ENCODE measurements around the gene PRSS22.

The PRSS22 gene

DNA sequence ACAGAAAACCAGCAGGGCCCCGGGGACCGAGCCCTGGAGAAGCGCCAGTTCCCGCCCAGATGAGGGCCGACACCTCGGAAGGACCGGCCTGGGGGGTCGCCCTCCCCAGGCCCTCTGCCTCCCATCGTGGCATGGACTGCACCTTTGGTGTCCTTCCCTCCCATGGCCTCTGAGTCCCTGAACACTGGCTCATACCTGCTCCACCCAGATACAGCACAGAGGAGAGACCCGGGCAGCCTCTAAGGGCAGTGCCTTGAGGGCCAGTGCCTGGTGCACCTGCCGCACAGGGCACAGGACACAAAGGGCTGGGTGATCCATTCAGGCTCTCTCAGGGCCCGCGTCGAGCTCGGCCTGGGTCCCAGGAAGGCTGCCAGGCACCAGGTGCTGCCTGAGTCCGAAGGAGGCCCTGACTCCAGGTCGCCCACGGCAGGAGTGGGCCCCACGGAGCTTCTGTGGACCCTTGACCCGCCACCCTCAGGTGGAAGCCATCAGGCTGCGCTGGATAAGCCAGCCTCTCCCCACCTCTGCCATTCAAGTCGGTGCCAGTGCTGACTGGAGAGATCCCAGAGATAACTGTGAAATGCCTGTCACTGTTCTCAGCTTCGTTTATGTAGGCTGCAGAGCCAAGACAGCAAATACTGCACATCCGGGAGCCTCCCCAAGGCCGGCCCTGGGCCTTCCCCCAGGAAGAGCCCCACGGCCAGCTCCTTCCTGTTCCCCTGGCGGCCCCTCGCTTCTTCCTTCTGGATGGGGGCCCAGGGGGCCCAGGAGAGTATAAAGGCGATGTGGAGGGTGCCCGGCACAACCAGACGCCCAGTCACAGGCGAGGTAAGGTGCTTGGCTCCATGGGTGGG is 28.2 kb downstream of the PRSS22 start, which contains the start of gene ZG16B:
ZG16B (plus strand) TSS at position 803 of the 854 bp plus-strand sequence. CDS start 139 bp downstream, outside the sequence.
- DNase-seq (no peak), ATAC-seq (peak; percentile 12)

DNA sequence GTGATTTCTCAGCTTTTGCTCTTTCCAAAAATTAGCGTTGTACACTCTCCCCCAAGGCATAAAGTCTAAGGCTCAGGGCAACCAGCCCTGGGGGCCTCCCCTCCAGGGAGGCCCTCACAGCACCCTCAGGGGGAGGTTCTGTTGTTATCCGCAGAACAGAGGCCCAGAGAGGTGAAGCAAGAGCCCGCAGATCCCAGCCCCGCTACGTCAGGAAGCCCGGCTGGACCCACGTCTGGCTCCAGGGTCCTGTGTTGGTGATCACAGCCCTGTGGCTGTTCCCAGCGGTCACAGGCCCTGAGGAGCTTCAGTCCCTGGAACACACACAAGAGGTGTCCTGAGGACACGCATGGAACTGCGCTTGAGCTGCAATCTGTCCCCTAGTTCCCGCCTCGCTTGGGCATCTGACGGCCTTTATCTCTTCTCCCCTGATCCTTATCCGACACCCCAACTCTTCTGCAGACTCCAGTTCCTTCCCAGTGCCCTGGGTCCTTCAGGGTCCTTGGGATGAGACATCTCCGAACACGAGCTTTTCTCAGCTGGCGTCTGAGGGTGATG is 29.0 kb downstream of the PRSS22 start:
- ATAC-seq, result no peak
- DNase-seq, result no peak

DNA sequence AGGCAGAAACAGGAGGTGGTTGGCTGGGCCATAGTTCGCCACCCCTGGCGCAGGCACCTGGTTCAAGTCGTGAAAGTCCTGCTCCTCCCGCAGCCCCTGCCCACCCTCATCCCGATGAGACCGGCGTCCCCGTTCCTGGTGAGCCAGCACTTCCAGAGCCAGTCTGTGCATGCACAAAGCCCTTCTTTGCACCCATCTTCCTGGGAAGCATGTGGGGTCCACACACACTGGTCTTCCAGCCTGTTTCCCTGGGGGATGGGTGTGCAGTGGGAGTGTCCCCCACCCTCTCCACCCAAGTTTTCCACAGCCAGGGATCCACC is 29.5 kb downstream of the PRSS22 start:
- ATAC-seq, result no peak
- DNase-seq, result no peak

DNA sequence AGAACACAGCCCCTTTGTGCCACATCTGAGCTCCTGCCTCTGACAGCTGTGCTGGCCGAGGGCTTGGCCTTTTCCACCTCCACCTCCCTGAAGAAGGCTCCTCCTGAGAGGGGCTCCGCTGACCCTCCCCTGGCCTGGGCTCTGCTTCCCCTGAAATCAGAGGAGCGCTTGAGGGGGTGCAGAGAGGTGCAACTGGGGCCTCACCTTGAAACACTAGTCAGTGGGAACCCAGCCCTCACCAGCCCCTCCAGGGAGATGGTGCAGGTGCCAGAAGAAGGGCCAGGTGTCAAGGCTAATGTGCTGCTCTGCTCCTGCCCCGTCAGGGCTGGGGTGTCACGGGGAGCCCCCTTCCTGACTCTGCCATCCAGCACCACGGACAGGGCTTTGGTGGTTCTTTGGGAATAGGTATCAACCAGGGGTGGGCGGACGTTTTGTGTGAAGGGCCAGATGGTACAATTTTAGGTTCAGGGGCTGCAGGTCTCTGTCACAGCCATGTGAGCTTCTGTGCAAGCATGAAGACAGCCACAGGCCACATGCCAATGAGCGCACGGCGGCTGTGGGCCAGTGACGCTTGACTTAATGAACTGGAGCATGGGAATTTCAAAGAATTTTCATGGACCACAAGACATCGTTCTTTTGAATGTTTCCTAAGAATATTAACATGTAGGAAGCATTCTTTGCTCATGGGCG is 30.0 kb downstream of the PRSS22 start:
- DNase-seq (no peak), ATAC-seq (no peak)

DNA sequence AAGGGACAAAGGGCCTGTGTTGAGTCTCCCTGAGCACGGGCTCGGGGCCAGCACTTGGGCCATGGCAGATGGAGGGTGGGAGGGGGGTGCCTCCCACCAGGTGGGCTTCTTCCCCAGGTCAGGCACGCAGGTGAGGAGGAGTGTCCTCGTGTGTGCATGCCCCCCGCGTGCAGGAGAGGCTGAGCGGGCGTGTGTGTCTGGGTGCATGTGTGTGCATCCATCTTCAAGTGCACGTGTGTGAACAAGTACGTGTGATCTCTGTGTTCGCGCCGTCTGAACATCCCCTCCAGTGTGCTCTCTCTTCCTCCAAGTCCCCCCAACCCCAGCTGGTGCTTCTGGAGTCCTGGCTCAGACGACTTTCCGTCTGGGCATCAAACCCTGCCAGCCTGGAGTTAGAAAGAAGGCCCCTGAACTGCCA is 30.6 kb downstream of the PRSS22 start:
- DNase-seq (no peak), ATAC-seq (no peak)

DNA sequence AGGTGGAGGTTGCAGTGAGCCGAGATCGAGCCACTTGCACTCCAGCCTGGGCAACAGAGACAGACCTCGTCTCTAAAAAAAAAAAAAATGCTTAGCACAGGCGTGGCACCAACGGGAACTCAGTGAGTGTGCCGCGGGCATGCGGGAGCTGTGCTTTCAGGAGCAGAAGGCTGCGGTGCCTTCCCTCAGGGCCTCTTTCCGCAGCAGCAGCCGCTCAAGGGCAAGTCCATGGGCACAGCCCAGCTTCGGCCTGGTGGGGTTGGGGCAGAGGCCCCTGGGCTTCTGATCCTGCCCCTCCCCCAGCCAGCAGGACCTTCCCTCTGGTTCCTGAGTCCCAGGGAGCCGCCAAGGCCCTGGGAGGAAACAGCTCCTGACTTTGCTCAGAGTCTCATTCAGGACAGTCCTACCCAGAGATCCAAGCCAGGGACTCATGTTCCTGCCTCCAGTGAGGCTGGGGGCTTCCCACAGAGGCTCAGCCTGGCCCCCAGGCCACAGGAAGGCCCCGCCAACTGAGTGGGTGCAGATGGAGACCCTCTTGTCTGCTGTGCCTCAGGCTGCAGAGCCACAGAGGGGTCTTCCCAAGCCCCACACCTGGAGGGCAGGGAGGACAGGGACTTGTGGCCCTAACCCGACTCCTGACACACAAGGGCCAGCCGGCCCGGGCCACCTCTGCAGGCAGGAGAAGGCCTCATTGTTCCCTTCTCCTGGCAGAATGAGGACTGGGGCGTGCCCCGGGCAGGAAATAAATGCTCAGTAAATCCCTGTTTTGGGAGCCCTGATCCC is 31.2 kb downstream of the PRSS22 start:
- ATAC-seq (no peak), DNase-seq (no peak)

DNA sequence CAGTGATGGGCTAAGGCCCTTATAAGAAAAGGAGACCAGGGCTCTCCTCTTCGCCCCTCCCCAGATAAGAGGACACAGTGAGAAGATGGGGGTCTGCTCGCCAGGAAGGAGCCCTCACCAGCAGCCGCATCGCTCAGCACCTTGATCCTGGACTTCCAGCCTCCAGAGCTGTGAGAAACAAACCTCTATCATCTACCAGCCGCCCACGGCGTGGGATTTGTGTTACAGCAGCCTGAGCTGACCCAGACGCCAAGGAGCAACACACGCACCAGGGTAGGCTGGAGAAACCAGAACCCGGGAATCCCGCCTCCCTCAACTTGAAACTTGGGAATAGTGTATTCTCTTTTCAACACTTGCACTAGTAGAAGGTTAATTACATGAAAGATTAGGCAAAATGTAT is 32.1 kb downstream of the PRSS22 start:
- no peak for DNase-seq
- ATAC-seq, result no peak

- no peak for DNase-seq
- ATAC-seq, result no peak
Measured at GRCh38 chr16:2825049-2825742, 32.8 kb downstream of the PRSS22 start.

GRCh38 chr16:2824626-2825025 is 33.3 kb downstream of the PRSS22 start:
- ATAC-seq, result no peak

GRCh38 chr16:2822496-2822895 is 35.5 kb downstream of the PRSS22 start:
- no peak for DNase-seq
- no peak for ATAC-seq

More at GRCh38 chr16:2824626-2825025, 33.3 kb downstream of the PRSS22 start:
- no peak for DNase-seq

- no peak for ATAC-seq
- no peak for DNase-seq
Measured at GRCh38 chr16:2822158-2822495, 35.8 kb downstream of the PRSS22 start.

DNA sequence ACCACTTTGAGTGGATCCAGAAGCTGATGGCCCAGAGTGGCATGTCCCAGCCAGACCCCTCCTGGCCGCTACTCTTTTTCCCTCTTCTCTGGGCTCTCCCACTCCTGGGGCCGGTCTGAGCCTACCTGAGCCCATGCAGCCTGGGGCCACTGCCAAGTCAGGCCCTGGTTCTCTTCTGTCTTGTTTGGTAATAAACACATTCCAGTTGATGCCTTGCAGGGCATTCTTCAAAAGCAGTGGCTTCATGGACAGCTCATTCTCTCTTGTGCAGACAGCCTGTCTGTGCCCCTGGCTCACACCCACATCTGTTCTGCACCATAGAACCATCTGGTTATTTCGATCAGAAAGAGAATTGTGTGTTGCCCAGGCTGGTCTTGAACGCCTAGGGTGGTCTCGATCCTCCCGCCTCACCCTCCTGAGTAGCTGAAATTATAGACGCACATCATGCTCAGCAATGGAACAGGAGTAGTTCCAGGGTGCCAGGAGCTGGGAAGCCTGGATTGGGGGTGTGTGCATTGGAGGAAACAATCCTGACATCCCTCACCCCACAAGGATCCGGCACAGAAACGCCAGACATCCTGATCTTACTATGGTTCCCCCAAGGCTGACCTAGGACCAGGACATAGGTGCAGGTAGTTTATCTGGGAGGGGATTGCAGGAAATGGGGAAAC is 36.3 kb downstream of the PRSS22 start:
- ATAC-seq (no peak), DNase-seq (no peak)

DNA sequence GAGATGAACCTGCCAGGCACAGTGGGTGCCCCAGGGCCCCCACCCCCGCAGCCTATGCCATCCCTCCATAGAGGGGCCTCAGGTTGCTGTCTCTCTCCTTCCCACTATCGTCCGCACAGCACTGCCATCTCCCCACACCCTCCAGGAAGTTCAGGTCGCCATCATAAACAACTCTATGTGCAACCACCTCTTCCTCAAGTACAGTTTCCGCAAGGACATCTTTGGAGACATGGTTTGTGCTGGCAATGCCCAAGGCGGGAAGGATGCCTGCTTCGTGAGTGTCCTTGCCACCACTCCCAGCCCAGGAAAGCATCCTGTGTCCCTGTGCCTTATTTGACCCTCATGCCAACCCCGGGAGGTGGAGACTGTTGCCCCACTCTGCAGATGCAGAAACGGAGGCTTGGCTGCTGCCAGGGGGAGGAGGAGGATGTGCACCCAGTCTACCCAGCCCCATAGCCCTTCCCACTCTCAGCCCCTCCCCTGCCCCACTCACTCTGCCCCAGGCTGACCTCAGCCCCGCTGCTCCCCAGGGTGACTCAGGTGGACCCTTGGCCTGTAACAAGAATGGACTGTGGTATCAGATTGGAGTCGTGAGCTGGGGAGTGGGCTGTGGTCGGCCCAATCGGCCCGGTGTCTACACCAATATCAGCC is 37.0 kb downstream of the PRSS22 start:
- DNase-seq (no peak), ATAC-seq (no peak)

DNA sequence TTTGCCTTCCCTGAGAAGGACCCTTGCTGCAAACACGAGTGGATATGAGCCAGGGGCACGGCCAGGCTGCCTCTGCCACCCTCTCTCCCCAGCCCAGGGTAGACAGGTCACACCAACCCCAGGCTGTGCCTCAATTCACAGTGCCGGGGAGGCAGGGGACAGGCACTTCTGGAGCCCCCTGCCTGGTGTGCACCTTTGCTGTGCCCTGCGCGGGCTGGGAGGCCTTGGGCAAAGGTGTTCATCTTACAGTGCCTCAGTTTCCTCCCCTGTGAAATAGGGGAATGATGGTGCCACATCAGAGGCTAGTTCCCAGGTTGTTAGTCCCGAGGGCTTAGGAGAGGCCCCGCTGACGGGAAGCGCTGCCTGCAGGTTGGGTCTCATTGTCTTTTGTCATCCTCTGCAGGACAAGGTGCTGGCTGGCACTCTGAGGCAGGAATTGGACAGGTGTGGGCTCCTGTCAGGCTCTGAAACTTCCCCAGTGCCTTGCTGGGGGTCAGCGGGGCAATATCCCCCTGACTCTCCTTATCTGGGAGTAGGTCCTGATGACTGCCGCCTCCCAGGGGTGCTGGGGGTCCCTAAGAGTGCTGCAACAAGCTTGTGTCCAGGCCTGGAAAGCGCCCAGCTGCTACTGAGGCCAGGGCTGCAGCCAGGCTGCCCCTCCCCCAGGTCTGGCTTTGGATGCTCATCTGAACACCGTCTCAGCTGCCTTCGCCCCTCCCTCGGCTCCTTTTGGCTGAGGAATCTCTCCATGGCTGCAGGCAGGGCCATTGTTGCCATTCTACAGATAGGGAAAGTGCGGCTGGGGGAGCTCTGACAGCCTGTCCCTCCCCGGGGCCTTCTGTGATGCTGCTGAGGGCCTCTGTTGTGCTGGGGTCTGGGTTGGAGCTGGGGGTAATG is 37.8 kb downstream of the PRSS22 start:
- DNase-seq (no peak), ATAC-seq (no peak)

- no peak for ATAC-seq
- no peak for DNase-seq
Measured at GRCh38 chr16:2819179-2819938, 38.6 kb downstream of the PRSS22 start.

GRCh38 chr16:2818272-2818876 is 39.6 kb downstream of the PRSS22 start:
- ATAC-seq (no peak), DNase-seq (no peak)

DNA sequence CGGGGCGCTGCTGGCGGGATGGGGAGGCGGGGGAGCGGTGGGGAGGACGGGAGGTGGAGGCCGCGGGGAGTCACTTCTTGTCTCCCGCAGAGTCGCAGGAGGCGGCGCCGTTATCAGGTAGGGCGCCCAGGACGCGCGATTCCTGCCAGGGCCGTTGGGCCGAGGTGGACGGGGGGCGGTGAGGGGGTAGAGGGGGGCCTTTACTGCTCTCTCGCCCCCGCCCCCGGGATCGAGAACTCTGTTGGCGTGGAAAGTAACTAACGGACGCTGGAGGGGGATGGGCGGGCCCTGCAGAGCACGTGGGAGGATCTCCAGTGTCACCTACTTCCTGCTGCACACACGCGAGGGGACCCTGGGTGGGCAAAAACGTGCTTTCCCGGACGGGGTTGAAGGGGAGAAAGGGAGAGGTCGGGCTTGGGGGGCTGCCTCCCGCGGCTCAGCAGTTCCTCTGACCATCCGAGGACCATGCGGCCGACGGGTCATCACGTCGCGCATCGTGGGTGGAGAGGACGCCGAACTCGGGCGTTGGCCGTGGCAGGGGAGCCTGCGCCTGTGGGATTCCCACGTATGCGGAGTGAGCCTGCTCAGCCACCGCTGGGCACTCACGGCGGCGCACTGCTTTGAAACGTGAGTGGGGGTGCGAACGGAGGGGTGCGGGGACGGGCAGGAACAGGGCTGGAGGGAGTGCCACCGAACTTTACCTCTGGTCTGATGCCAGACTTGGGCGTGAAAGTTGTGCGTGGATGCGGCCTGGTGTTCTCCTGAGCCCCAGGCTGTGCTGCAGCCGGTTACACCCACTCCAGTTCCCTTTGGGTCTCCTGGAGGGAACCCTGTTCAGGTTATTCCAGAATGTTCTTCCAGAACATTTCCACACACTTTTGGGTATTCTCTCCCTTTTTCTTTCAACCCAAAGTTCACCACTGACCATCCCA is 40.4 kb downstream of the PRSS22 start:
- no peak for ATAC-seq
- DNase-seq, result no peak

Data from stimulated activated naive CD8-positive, alpha-beta T cell treated with anti-CD3 and anti-CD28 coated beads, Interleukin-15, Interleukin-2, amounts not matched to agents 100 U/mL and 50 U/mL, for 24 hours (primary cell).